Natural killer cell (primary cell): ENCODE measurements around the gene FIZ1. TPM values are rescaled to one million over a fixed set of nuclear protein-coding genes. Genes with fewer than 3 reads are reported as not detected.

Experiments used
- ATAC-seq, 3 donors: fragments of 150-1000 bp in 2 of 3; fragments of 200-7000 bp in 1 of 3; cut with Tn5 transposase; 1 replicate in 1 of 3; 2 replicates in 2 of 3; pipeline ENCODE4 v1.10.0; 2021; ENCODE audit warnings: mild to moderate bottlenecking in 2 of 3, moderate library complexity in 2 of 3
- DNase-seq, 2 donors: peaks; one replicate each; pipeline versions ENCODE4 v3.0.0 to v3.0.0-alpha.2; 2013 to 2021; ENCODE audit warnings: mixed read lengths in 1 of 2
- H3K27ac ChIP-seq: one replicate; pipeline ENCODE4 v1.5.1; 2013; ENCODE audit warnings: mild to moderate bottlenecking, low read length
- H3K27me3 ChIP-seq: one replicate; pipeline ENCODE4 v1.6.1; 2013; ENCODE audit warnings: low read length; ENCODE audit not compliant: control insufficient read depth, insufficient read depth
- H3K36me3 ChIP-seq: one replicate; pipeline ENCODE4 v1.6.1; 2013; ENCODE audit warnings: low read length; ENCODE audit not compliant: control insufficient read depth, insufficient read depth
- H3K4me1 ChIP-seq: one replicate; pipeline ENCODE4 v1.6.1; 2013; ENCODE audit warnings: low read length; ENCODE audit not compliant: control insufficient read depth, insufficient read depth
- H3K4me3 ChIP-seq: one replicate; pipeline ENCODE4 v1.5.1; 2013; ENCODE audit warnings: low read length
- H3K9me3 ChIP-seq: one replicate; pipeline ENCODE4 v1.6.1; 2013; ENCODE audit warnings: low read length; ENCODE audit not compliant: control insufficient read depth, insufficient read depth
- H3K27ac Mint-ChIP-seq, 2 donors: one replicate each; pipeline ENCODE4 v1.8.0; 2022; ENCODE audit warnings: mild to moderate bottlenecking in 2 of 2, mixed read lengths in 2 of 2, moderate library complexity in 1 of 2
- H3K27me3 Mint-ChIP-seq, 2 donors: one replicate each; pipeline ENCODE4 v1.8.0; 2022; ENCODE audit warnings: low read depth in 2 of 2, mixed read lengths in 2 of 2
- H3K36me3 Mint-ChIP-seq: one replicate; pipeline ENCODE4 v1.8.0; 2022; ENCODE audit warnings: mixed read lengths
- H3K4me1 Mint-ChIP-seq, 2 donors: one replicate each; pipeline ENCODE4 v1.8.0; 2022; ENCODE audit warnings: mixed read lengths in 2 of 2
- H3K4me3 Mint-ChIP-seq: one replicate; pipeline ENCODE4 v1.8.0; 2022; ENCODE audit warnings: mild to moderate bottlenecking, moderate library complexity, mixed read lengths
- H3K9me3 Mint-ChIP-seq, 2 donors: one replicate each; pipeline ENCODE4 v1.8.0; 2022; ENCODE audit warnings: mixed read lengths in 2 of 2
- CTCF ChIP-seq: fragments of 200-600 bp; IDR thresholded peaks from one replicate; pipeline ENCODE4 v1.8.0; 2022; ENCODE audit warnings: antibody characterized with exemption
- WGBS: methylation state at CpG from one replicate; pipeline ENCODE4 v1.1.7; 2013; ENCODE audit warnings: missing lambda C conversion rate; ENCODE audit not compliant: insufficient coverage; 5-methylcytosine and 5-hydroxymethylcytosine counted together
- intact Hi-C: fragments of 100-400 bp; cut with micrococcal nuclease; formaldehyde crosslinking; loops from one replicate; pipeline ENCODE4 v1.14.2; 2022
- total RNA-seq, 4 donors: library from RNA; stranded (reverse); fragments of 120-200 nt in 1 of 4; gene quantifications; one replicate each; pipeline versions ENCODE4 v1.2.3 to v1.2.4, GENCODE V29; 2013 to 2022

Gene FIZ1
- total RNA-seq, 3 donors from 2014 or later (not counting 1 experiment from before 2014, with no cell fraction given), result 8.5 to 18.2 (median 10.3) TPM

GRCh38 chr19:55581823-55582223 is 17.5 kb downstream of the FIZ1 start:
- H3K27ac ChIP-seq, result no peak overlapping the region
- Mint-ChIP-seq H3K36me3 (no peaks in the 10 kb centered on the region), H3K27ac (peak overlapping the region in 1 of 2 donors; percentile 82), H3K4me1 (peaks cover 25 to 38% of the 10 kb centered on the region in 2 donors), H3K4me3 (no peak overlapping the region), H3K9me3 (no peaks in the 10 kb centered on the region), H3K27me3 (peaks cover 15 to 16% of the 10 kb centered on the region in 2 donors)
- TF ChIP-seq CTCF, result no peak
- intact Hi-C loops, result loop anchor here (2.0 kb wide), 1 partner anchor 61 kb away; the partner anchor contains the start of gene ZNF581
- H3K4me1 ChIP-seq, result peaks cover 31% of the 10 kb centered on the region
- ATAC-seq (no peak), DNase-seq (no peak)
- H3K27me3 ChIP-seq, result no peaks in the 10 kb centered on the region
- WGBS, result 63% methylated on average over 6 of the region's 6 CpGs
- H3K9me3 ChIP-seq, result no peaks in the 10 kb centered on the region
- H3K36me3 ChIP-seq, result no peaks in the 10 kb centered on the region
- no peak overlapping the region for H3K4me3 ChIP-seq

- intact Hi-C loops, result loop anchor here (2.0 kb wide), 1 partner anchor 62 kb away; the partner anchor contains the start of gene ZNF581
- 50% methylated on average over 12 of the region's 12 CpGs for WGBS
- H3K4me3 Mint-ChIP-seq, result peak overlapping the region; percentile 83
Observed at GRCh38 chr19:55581145-55581822, 18.0 kb downstream of the FIZ1 start.

GRCh38 chr19:55580628-55581144 is 18.6 kb downstream of the FIZ1 start, which contains the start of gene ZNF579:
ZNF579 (minus strand) TSS chr19:55580848; CDS start chr19:55579639, 1,209 bp downstream.
- no peaks in the 10 kb centered on the region for H3K36me3 Mint-ChIP-seq
- peaks cover 9 to 15% of the 10 kb centered on the region in 2 donors for H3K27me3 Mint-ChIP-seq
- TF ChIP-seq CTCF, result no peak
- WGBS, result under 1% methylated on average over 16 of the region's 24 CpGs
- Histone ChIP-seq H3K27me3 (no peaks in the 10 kb centered on the region), H3K9me3 (no peaks in the 10 kb centered on the region), H3K4me1 (peaks cover 20% of the 10 kb centered on the region), H3K4me3 (peak within 1 kb of the TSS; percentile 68), H3K36me3 (no peaks in the 10 kb centered on the region), H3K27ac (peak within 1 kb of the TSS; percentile 78)
- peak within 1 kb of the TSS; percentile 43 to 82 for H3K27ac Mint-ChIP-seq
- intact Hi-C loops, result loop anchor here (2.0 kb wide), 1 partner anchor 62 kb away; the partner anchor contains the start of gene ZNF581
- DNase-seq (peak; percentile 71 to 85), ATAC-seq (peak; percentile 78 to 84 (median 79))
- H3K4me1 Mint-ChIP-seq, result peaks cover 25 to 27% of the 10 kb centered on the region in 2 donors
- peak within 1 kb of the TSS; percentile 83 for H3K4me3 Mint-ChIP-seq
- H3K9me3 Mint-ChIP-seq, result no peaks in the 10 kb centered on the region

More at GRCh38 chr19:55581145-55581822, 18.0 kb downstream of the FIZ1 start:
- H3K27me3 Mint-ChIP-seq, result peaks cover 14 to 15% of the 10 kb centered on the region in 2 donors
- Histone ChIP-seq H3K9me3 (no peaks in the 10 kb centered on the region), H3K36me3 (no peaks in the 10 kb centered on the region), H3K27ac (peak overlapping the region; percentile 78), H3K27me3 (no peaks in the 10 kb centered on the region), H3K4me1 (peaks cover 25% of the 10 kb centered on the region), H3K4me3 (peak overlapping the region; percentile 68)
- H3K4me1 Mint-ChIP-seq, result peaks cover 25 to 33% of the 10 kb centered on the region in 2 donors
- no peak for TF ChIP-seq CTCF
- DNase-seq (peak in 1 of 2 donors; percentile 49), ATAC-seq (no peak)
- H3K36me3 Mint-ChIP-seq, result no peaks in the 10 kb centered on the region
- H3K9me3 Mint-ChIP-seq, result no peaks in the 10 kb centered on the region
- peak overlapping the region; percentile 36 to 82 for H3K27ac Mint-ChIP-seq
